CD4-positive, alpha-beta T cell treated with Interleukin-6 at 100 ng/mL for 8 hours (primary cell): ENCODE data around the gene EIF4G1.

Source experiments
- DNase-seq: peaks from one replicate; pipeline ENCODE4 v3.0.0-alpha.2; 2020; ENCODE audit warnings: mixed read lengths, low spot score

Gene EIF4G1

DNA sequence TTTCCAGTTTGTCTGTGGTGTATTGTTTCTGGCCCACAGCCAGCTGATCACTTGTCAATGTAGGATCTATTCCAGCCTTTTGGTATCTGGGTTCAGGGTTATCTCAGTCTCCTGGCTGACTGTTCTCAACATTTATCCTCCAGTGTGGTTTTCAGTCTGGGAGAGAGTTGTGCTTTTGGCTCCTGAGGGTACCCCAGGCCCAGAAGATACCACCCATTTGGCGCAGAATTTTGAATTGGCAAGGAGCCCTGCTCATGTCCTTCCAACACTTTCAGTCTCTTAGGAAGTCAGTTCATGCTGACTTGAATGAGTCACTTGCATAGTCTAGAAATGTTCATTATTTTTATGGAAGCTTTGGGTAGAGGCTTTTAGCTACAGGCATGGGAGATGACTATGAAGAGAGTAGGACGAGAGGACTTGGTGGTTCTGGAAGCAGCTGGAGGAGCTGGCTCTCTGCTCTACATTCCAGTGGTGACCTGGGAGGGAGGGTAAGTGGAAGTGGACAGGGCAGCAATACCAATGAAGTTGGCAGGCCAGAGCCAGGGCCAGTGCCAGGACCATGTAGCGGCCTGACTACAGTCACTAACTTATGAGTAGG, 54.3 kb downstream of the EIF4G1 start:
- DNase-seq: no peak

GRCh38 chr3:184371570-184372018, 57.2 kb downstream of the EIF4G1 start:
- DNase-seq: peak; percentile 68

DNA sequence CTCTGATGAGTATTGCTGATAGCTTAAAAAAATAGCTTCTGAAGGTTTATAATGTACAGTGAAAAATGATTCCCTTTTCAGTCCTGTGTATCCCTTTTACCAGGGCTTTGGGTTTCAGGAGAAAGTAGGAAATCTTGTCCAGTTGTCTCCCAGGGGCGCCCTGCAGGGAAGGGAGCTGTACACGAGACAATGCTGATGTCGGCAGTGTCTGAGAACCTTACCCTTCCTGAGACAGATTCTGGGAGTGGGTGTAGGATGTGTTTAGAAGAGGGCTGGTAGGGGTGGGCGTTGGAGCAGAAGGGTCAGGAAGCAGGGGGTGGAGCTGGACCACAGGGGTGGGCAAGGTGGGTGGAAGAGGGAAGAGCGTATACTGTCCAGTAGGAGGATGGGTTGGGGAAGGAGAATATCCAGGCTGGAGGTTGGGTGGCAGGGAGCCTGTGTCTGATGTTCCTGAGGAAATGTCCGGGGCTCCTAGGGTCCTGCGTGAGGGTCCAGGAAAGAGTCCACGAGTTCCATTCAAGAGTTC, 58.0 kb downstream of the EIF4G1 start:
- no peak for DNase-seq

- DNase-seq: no peak
These were observed 58.5 kb downstream of the EIF4G1 start for GRCh38 chr3:184372911-184373310.

GRCh38 chr3:184373422-184373821, 59.0 kb downstream of the EIF4G1 start:
- DNase-seq: no peak

GRCh38 chr3:184375747-184376461, 61.5 kb downstream of the EIF4G1 start:
- DNase-seq: no peak

DNA sequence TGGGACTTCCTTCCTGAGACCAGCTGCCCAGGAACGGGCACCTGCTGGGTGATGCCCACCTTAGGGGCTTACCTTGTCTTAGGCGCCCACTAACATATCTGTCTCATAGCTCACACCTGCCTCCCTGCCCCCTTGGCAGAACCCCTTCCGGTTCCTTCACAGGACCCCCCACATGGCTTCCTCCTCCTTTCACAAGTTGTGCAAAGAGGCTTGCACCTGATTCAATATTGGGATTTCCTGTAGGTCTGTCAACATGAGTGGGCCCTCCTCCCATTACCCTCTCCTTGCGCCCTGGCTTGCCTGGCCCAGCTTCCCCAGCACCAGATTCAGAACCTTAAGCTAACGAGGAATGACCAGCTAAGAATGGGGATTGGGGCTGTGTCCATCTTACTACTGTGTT, 63.0 kb downstream of the EIF4G1 start:
- DNase-seq: no peak

DNA sequence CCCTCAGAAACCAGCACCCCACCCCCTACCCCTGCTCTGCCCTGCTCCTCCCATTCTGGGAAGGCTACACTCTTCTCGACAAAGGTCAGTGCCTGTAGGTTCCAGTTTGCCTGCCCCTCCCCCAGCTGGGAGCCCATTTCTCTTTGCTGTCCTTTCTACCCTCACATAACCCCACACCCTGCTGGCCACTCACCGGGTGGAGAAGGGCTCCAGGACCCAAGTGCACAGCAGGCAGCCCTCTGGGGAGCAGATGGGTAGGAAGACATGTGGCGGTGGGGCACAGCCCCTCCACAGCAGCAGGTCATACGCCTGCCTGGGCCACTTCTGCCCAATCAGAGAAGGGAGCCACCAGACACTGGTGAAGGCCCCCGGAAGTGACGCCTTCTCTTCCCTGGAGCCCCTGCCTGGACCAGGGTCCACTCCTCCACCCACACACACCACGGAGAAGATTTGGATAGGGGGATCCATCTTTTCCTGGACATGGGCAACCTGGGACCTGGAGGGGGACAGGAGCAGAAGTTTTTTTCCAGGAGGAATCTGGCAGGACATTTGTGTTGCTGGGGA, 63.6 kb downstream of the EIF4G1 start, which contains the start of gene THPO:
Gene THPO (minus strand): TSS at position 326 of the 564 bp plus-strand sequence. CDS start 1,948 bp downstream, outside the sequence.
- DNase-seq: no peak

DNA sequence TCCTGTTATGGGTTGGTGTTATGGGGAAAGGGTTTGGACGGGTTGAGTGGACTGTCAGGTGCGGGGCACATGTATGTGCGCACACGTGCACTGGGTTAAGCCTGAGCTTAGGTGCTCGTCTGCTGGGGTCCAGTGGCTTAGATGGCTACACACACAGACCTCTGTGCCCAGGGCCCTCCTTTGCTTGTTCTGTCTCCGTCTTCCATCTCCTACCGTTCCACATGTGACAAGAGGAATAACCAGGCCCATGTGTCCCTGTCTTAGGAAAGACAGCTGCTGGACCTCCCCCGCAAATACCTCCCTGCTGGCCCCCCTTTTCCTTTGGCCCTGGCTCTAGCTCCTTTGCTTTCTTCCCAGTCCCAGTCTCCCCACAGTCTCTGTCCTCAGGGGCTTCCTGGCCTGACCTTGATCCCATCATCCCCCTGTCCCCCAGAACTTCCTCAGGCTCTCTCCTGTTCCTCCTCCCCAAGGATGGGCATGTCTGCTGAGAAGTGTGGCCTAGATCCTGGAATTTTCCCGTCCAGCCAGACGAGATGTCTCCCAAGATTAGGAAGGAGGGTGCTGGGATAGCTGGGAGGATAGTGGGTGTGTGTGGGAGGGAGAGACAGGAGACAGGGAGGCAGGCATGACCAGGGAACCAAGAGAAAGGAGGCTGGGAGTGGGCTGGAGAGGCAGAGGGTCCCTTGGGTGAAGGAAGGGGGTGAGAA, 64.4 kb downstream of the EIF4G1 start:
- no peak for DNase-seq

GRCh38 chr3:184379358-184380184, 65.2 kb downstream of the EIF4G1 start, which contains the start of gene CHRD:
CHRD (plus strand) TSS chr3:184380054; CDS start chr3:184380319, 265 bp downstream.
- no peak for DNase-seq

DNA sequence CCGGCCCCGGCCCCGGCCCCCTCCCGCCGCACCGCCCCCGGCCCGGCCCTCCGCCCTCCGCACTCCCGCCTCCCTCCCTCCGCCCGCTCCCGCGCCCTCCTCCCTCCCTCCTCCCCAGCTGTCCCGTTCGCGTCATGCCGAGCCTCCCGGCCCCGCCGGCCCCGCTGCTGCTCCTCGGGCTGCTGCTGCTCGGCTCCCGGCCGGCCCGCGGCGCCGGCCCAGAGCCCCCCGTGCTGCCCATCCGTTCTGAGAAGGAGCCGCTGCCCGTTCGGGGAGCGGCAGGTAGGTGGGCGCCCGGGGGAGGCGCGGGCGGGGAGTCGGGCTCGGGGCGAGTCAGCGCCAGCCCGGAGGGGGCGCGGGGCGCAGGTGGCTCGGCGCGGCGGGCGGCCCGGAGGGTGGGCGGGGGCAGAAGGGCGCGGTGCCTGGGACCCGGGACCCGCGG, 65.8 kb downstream of the EIF4G1 start:
- no peak for DNase-seq

DNA sequence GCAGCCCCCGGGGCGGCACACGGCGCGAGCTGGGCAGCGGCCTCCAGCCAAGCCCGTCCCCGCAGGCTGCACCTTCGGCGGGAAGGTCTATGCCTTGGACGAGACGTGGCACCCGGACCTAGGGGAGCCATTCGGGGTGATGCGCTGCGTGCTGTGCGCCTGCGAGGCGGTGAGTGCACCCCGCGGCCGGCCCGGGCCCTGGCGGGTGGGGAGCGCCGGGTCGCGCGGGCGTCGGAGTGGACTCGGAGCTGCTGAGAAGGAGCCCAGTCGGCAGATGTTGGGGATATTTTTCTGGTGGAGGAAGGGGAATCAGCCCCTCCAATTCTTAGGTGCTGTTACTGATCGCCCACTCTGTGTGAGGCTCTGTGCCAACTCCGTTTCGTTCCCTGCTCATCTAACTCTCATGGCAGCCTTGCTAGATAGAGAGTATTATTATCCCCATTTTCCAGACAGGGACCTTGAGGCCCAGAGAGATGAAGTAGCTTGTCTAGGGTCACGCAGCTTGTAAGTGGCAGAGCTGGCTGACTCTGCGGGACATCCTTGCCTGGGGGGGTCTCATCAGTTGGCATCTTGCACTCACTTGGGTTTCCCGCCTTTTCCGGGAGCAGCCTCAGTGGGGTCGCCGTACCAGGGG, 66.3 kb downstream of the EIF4G1 start:
- no peak for DNase-seq

DNA sequence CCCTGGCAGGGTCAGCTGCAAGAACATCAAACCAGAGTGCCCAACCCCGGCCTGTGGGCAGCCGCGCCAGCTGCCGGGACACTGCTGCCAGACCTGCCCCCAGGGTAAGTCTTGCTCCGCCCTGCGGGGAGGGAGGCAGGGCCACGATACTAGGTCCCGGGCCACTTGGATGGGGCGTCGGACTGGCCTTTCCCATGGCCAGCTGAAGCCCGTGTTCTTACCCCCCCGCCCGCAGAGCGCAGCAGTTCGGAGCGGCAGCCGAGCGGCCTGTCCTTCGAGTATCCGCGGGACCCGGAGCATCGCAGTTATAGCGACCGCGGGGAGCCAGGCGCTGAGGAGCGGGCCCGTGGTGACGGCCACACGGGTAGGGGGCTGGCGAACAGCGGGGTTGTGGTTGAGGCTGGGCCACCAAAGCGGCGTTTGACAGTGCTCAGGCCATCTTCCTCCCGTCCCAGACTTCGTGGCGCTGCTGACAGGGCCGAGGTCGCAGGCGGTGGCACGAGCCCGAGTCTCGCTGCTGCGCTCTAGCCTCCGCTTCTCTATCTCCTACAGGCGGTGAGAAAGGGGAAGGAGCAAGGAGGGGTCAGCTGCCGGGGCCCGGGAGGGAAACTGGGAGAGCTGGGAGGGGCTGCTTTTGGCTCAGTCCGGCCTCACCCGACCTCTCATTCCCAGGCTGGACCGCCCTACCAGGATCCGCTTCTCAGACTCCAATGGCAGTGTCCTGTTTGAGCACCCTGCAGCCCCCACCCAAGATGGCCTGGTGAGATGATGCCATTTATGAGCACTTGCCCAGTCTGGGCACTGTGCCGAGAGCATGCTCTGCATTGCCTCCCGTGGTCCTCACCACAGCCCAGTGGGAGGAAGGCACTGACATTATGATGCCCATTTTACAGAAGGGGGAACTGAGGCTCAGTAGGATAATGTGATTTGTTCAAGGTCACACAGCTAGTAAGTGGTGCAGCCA, 67.1 kb downstream of the EIF4G1 start:
- no peak for DNase-seq

DNA sequence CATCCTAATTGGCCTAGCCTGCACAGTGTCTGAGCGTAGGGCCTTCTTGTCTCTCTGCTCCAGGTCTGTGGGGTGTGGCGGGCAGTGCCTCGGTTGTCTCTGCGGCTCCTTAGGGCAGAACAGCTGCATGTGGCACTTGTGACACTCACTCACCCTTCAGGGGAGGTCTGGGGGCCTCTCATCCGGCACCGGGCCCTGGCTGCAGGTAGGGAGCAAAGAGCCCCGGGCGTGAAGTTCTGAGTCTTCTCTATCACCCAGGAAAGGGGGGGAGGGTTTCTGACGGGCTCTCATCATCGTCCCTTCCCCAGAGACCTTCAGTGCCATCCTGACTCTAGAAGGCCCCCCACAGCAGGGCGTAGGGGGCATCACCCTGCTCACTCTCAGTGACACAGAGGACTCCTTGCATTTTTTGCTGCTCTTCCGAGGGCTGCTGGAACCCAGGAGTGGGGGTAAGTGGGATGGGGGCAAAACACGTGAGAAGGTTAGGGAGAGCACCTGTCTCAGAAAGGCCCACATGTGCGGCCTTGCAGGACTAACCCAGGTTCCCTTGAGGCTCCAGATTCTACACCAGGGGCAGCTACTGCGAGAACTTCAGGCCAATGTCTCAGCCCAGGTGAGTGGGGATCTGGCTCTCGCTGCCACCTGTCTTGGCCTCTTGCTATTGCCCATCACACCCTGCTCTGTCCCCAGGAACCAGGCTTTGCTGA, 68.1 kb downstream of the EIF4G1 start:
- no peak for DNase-seq

DNA sequence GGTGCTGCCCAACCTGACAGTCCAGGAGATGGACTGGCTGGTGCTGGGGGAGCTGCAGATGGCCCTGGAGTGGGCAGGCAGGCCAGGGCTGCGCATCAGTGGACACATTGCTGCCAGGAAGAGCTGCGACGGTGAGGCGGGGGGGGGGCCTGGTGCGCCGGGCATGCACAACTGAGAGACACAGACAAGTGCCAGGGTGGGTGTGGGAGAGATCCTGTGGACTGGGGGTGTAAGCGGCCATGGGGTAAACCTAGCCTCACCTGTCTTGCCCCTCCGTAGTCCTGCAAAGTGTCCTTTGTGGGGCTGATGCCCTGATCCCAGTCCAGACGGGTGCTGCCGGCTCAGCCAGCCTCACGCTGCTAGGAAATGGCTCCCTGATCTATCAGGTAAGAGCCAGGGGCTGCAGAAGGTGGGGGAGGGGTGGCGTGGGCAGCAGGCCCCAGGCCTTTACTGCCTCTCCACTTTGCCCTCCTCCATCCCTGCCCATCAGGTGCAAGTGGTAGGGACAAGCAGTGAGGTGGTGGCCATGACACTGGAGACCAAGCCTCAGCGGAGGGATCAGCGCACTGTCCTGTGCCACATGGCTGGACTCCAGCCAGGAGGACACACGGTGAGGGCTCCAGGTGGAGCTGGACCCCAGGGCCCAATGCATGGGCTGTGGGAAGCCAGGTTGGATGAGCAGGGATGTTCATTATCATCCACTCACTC, 68.8 kb downstream of the EIF4G1 start:
- DNase-seq: no peak

- no peak for DNase-seq
These were observed 69.9 kb downstream of the EIF4G1 start for GRCh38 chr3:184384342-184384741.
